IPS DF 4.7 (cell line): ENCODE results near the gene GJD4.

Source experiments
- DNase-seq: peaks from one replicate; pipeline ENCODE4 v3.0.0-alpha.2; 2013; ENCODE audit warnings: low spot score; ENCODE audit errors: extremely low read depth

Gene GJD4

DNA sequence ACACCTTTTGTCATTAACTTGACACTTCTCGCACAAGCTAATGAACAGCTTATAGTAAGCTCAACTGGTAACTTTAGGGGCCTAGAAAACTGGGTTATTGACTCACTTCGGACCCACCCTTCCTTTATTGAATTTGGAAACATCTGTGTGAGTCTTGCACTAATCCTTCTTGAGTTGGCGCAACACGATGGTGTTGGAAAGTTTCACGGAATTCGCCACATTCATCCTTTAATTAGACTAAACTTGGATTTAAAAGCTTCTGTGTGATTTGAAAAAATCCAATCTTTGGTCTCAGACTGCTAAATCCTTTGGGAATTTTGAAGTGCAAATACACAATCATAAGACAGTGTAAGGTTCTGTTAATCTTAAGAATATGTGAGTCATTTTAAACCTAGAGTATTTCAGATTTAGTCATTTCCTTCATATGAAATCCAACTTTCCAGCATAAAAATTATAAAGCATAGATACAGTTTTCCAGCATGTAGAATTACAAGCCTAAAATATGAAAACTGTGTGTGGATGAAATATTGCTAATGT lies 21.9 kb downstream of the GJD4 start:
- no peak for DNase-seq

- no peak for DNase-seq
Measured at GRCh38 chr10:35631404-35631803, 26.3 kb downstream of the GJD4 start.

DNA sequence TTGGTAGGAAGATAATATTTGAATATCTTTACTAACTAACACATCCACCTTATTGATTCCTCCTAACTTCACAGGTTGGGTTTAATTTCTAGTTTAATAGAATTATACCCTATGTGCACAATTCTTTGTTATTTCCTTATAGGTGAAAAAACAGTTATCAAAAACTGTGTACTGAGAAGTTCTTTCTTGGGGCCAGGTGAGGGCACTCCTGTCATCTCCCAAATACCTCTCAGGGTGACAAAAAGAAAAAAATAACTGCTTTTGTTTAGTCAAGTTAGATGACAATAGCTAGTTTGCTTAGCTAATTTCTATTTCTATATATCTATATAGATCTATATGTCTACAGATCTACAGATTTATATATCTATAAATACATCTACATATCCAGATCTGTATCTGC lies 26.9 kb downstream of the GJD4 start:
- DNase-seq = no peak

GRCh38 chr10:35633006-35633980 lies 28.2 kb downstream of the GJD4 start:
- DNase-seq = no peak

GRCh38 chr10:35635576-35635975 lies 30.4 kb downstream of the GJD4 start:
- no peak for DNase-seq

- no peak for DNase-seq
Measured at GRCh38 chr10:35636956-35637355, 31.8 kb downstream of the GJD4 start.

- no peak for DNase-seq
Measured at GRCh38 chr10:35637462-35637861, 32.3 kb downstream of the GJD4 start.

DNA sequence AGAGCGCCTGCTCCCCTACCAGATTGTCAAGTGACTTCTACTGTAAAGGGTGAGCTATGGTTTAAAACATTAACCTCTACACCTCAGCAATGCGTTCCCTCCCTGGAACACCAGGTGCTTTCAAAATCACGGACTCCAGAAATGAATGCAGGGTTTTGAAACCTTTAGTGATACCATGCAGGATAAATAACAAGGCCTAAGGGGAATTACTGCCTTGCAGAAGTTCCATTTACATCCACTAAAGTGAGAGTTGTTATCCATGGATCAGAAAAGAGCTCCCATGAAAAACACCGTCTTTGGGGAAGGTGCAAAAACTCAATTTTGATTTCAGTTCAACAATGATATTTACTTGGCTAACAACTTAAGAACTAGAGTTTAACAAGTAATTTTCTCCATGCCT lies 33.0 kb downstream of the GJD4 start:
- no peak for DNase-seq

GRCh38 chr10:35639021-35639727 lies 34.0 kb downstream of the GJD4 start:
- DNase-seq = no peak

- DNase-seq = no peak
Measured at GRCh38 chr10:35639728-35640401, 34.7 kb downstream of the GJD4 start.

DNA sequence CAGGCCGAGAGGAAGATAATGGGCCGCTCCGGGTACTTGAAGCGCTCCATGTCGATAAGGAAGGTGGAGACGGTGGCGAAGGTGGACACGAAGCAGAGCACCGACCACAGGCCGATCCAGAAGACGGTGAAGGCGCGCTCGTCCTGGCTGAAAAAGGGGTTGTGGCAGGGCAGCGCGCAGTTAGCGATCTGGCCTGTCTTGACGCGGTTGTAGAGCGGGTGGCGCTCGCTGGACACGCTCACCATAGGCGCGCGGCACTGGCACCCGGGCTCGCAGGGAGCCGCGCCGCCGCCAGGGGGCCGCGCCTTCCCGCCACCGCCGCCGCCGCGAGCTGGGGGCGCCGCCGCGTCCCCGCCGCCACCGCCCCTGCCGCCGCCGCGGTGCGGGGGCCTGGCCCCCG lies 35.3 kb downstream of the GJD4 start:
- DNase-seq = no peak

DNA sequence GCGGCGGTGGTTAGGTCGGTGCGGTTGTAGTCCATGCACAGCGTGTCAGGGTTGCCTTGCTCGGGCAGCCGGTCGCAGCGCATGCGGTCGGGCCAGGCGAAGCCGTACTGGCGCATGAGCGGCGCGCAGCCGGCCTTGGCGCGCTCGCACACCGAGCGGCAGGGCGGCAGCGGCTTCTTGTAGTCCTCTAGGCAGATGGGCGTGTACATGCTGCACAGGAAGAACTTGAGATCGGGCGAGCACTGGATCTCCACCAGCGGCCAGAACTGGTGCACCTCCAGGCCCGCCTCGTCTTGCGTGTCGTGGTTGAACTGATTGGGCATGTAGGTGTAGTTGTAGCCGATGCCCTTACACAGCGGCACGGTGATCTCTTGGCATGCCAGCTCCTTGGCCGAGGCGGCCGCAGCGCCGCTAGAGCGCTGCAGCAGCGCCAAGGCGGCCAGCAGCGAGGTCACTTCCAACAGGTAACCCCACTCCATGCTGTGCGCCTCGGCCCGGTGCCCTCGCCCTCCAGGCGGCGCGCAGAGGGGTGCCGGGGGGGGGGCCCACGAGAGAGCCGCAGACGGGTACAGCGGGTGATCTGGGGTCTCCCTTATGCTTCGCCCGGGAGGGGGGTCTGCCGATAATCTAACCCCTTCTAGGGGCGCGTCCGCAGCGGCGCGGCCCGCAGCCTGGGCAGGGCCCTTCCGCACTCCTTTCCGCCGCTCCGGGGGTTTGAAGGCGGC lies 36.0 kb downstream of the GJD4 start:
- no peak for DNase-seq

- DNase-seq = no peak
Measured at GRCh38 chr10:35641676-35642034, 36.5 kb downstream of the GJD4 start.

DNA sequence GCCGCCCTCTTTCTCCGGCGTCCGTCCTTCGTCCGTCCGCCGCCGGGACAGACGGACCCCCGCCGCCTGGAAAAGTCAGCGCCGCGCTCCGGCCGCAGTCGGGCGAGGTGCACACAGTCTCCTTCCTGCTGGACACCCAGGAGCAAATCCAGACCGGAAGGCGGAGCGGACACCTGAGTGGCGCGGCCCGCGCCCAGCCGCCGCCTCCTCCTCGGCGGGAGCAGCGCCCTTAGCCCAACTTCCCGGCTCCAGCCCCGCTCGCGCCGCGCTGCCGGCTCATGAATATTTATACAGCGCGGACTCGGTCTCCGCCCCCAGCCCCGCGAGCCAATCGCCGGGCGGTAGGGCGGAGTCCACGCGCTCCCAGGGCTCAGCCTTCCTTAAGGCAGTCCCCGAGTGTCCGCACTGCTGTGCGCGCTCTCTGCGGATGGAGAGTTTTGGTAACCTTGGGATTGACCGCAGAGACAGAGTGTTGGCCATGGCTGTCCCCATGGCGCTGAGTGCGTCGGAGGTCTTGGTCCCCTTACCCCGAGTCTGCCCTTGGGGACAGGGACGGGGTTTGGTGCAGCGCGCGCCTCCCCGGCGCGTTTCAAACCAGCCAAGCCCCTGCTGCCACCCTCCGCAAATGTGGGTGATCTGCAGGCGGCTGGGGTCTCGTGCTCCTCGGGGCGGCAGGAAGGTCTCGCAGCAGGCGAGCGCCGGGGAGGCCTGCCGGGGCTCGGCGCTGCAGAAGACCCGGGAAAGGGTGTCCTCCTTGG lies 37.1 kb downstream of the GJD4 start, which contains the start of gene FZD8:
Gene FZD8 (minus strand): TSS at position 262 of the 758 bp plus-strand sequence. CDS start 867 bp downstream, outside the sequence.
- no peak for DNase-seq

DNA sequence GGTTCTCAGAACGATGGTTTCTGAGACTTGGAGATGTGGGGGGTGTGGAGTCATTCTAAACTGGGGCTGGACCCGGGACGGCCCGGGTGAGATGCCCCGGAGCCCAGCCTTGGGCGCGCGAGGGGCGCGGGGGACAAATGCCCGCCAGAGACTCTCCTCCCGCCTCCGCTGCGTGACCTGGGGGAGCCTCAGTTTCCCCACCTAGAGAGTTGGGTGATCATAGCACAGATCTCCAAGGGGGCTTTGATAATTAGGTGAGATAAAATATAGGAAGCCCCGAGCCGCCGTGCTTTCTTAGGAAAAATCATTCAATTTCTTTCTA lies 37.6 kb downstream of the GJD4 start:
- no peak for DNase-seq

DNA sequence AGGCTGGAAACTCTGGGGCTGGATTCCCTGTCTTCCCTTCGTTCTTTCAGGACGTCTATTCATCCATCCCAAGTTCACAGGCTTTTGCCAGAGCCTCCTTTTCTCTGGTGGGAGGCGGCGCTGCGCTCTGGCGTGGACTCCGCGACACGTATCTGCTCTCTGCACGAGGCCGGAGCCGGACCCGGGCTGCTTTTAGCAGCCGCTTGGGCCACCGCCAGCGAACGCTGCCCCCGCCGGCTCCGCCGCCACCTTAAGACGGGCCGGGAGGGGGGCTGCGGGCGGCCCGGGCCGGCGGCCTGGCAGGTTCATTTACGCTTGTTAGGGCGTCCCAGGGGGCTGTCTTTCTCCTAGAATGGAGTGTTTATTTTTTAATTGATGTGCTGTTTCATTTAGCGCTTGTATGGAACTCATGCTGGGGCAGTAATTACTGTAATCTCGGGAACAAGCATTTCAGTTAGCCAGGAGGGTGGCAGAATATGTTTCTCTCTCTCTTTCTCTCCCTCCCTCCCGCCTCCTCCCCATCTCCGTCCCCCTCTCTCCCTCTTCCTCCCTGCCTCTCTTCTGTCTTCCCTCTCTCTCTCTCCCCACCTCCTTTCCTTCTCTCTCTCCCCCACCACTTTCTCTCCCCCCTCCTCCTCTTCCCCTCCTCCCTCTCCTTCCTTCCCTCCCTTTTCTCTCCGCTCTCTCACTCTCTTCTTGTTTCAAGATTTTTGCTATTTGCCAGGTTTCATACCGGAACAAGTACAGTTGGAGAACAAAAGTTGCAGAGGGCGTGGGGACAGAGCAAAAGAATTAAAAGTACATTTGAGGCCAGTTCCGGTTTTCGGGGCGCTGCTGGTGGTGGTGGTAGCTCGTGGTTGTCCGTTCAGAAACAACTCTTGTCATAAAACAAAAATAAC lies 38.3 kb downstream of the GJD4 start:
- DNase-seq = no peak

DNA sequence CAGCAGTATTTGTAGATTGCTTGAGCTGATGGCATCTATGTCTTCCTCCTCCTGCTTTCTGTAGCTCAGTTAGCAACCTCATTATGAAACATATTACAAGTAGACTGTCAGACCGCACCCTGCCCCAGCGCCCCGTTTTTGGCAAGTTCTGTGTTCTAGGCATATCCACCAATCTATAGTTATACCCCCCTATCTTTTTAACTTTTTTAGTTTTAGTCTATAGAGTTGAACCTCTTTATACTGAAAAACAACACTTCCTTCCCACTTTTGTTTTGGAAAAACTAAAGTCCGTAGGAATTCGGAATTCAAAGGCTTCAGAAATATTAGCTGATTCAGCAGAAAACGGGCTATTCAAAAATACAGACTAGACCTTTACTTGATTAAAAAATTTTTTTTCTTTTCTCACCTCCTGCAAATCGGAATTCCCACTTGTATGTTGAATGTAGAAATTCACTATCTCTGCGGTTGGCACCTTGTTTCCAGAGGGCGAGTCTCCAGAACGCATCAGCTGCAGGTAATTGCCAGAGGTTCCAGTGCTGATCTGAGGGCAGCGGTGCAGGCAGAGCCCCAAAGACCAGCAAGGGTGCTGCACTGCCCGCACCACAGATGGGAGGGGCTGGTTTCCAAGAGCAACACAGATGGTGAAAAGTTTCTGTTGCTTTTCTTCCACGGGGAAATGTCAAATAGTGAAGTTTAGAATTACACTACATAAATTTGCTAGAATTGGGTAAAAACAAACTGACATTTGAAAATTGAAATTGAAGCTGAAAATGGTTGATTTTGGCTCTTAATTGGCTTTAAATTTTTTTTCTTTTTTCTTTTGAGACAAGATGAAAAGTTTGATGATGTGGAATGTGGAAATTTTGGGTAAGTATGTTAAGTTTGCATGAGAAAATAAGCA lies 39.2 kb downstream of the GJD4 start:
- DNase-seq = no peak

GRCh38 chr10:35650894-35651293 lies 45.8 kb downstream of the GJD4 start:
- no peak for DNase-seq
